ENCODE results near the gene NEK11. TPM values are rescaled to one million over a fixed set of nuclear protein-coding genes. Genes with fewer than 3 reads are reported as not detected.

NEK11 gene
- total RNA-seq, 4 donors from 2014 or later: 4.7 to 11.2 (median 7.0) TPM

- TF ChIP-seq CTCF (IDR thresholded peaks at IDR 0.05; ENCODE audit: low read depth): no peak
Observed at GRCh38 chr3:131277836-131278497, 251.3 kb downstream of the NEK11 start.

- no peak for TF ChIP-seq CTCF (IDR thresholded peaks at IDR 0.05; ENCODE audit: low read depth)
Observed at GRCh38 chr3:131279577-131279976, 252.9 kb downstream of the NEK11 start.

DNA sequence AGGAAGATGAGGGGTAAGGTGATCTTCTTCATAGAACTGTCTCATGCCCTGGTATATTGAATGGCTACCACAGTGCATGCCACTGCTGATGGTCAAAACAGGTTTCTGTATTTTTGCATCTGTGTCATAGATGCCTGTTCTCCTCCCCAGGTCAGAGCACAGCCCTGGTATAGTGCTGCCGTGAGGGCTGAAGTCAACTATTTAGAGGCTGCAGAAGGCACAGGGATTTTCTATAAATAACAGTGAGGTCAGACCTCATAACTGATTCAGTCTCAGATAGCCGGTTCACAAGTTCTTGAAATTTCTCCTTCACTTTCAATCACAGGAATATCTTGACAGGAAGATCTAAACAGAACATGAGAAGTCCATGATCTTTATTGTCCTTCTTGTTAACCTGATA is 255.7 kb downstream of the NEK11 start:
- no peak for TF ChIP-seq CTCF (IDR thresholded peaks at IDR 0.05; ENCODE audit: low read depth)

DNA sequence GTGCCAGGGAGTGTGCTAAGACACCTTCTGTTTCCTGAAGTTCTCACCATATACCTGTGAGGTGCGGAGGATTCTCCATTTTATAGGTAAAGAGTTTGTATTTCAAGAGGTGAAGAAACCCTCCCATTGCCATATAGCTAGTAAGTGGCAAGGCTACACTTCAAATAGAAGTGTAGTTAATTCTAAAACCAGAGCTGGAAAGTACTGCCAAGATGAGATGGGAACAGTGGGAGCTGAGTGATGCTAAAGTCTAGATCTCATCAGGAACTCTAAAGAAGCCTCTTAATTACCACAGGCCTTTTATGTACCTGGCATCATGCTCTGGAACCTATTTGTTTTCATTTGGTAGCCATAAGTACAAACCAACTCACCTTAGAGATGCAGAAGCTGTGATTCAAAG is 256.3 kb downstream of the NEK11 start:
- no peak for TF ChIP-seq CTCF (IDR thresholded peaks at IDR 0.05; ENCODE audit: low read depth)

DNA sequence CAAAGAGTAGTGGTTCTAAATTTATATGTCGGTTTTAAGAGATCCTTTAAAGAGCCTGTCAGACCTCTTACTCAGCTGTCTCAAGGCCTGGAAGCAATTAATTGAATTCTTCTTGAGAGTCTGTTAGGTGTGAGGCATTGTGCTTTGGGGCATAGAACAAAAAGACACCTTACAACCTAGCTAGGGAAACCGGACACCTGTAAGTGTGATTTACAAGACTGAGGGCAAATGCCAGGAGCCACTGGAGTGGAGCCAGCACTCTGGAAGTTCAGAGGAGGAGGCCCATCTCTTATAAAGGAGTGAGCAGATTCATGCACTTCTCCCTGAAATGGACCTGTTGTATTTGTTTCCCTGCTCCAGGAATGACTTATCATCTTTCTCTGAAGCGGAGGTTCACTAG is 257.2 kb downstream of the NEK11 start:
- no peak for TF ChIP-seq CTCF (IDR thresholded peaks at IDR 0.05; ENCODE audit: low read depth)

GRCh38 chr3:131284302-131284701 is 257.6 kb downstream of the NEK11 start:
- TF ChIP-seq CTCF (IDR thresholded peaks at IDR 0.05; ENCODE audit: low read depth): no peak

GRCh38 chr3:131285456-131285855 is 258.8 kb downstream of the NEK11 start:
- no peak for TF ChIP-seq CTCF (IDR thresholded peaks at IDR 0.05; ENCODE audit: low read depth)

Data from subcutaneous adipose tissue (tissue), 4 donors.